Pancreas (tissue), 10 donors: ENCODE results near the gene CWC27. TPM values are rescaled to one million over a fixed set of nuclear protein-coding genes. Genes with fewer than 3 reads are reported as not detected.

Experiments
- ATAC-seq, 4 donors: fragments of 200-7000 bp; cut with Tn5 transposase; one replicate each; pipeline versions ENCODE4 v1.8.0 to v1.9.1; 2020; ENCODE audit warnings: mild to moderate bottlenecking in 4 of 4, moderate library complexity in 4 of 4
- DNase-seq, 6 donors: peaks; one replicate each; pipeline ENCODE4 v3.0.0-alpha.2; 2020
- FAIRE-seq: peaks from 2 replicates; lab custom pipeline; 2012; peaks lifted over from hg19 to GRCh38; lab: Jason Lieb, UNC
- H3K27ac ChIP-seq, 4 donors: fragments of 200-600 bp; sonication (generic); 1 replicate in 3 of 4; 2 replicates in 1 of 4; pipeline versions ENCODE4 v1.5.0 to v1.8.0; 2020
- H3K27me3 ChIP-seq, 4 donors: fragments of 200-600 bp; one replicate each; pipeline ENCODE4 v1.8.0; 2021
- H3K36me3 ChIP-seq, 3 donors: fragments of 200-600 bp; sonication (generic) in 1 of 3; one replicate each; pipeline versions ENCODE4 v1.5.0 to v1.8.0; 2020 to 2021
- H3K4me1 ChIP-seq, 3 donors: fragments of 200-600 bp; one replicate each; pipeline ENCODE4 v1.8.0; 2021
- H3K4me3 ChIP-seq, 4 donors: fragments of 200-600 bp; sonication (generic) in 2 of 4; one replicate each; pipeline versions ENCODE4 v1.5.0 to v1.8.0; 2020 to 2021
- H3K9me3 ChIP-seq, 4 donors: fragments of 200-600 bp; one replicate each; pipeline ENCODE4 v1.8.0; 2021
- WGBS, 2 donors: extraction: QIAGEN DNeasy Blood & Tissue Kit; methylation state at CpG; one replicate each; pipeline ENCODE4 v1.1.7; 2013; 5-methylcytosine and 5-hydroxymethylcytosine counted together
- intact Hi-C, 3 donors: fragments of 100-400 bp; cut with DNase I; formaldehyde crosslinking; loops; one replicate each; pipeline versions ENCODE4 v1.11.1 to v1.14.2; 2022
- polyA plus RNA-seq, 2 donors: library from polyadenylated mRNA; stranded (reverse); fragments of 200-250 nt; gene quantifications; one replicate each; pipeline ENCODE4 v1.2.3, GENCODE V29; 2013
- total RNA-seq, 6 donors: library from RNA; stranded (reverse); fragmentation: NEBNext Ultra II Directional in 4 of 6; extraction: Animal tissue kit (Norgen Biotek cat#: 25700) in 4 of 6; gene quantifications; one replicate each; pipeline versions ENCODE4 v1.2.1 to v1.2.4, GENCODE V29; 2021 to 2023
- TF ChIP-seq, protein P1 (sequence below), 4 donors: fragments of 200-600 bp; sonication (generic) in 3 of 4; IDR thresholded peaks; one replicate each; pipeline versions ENCODE4 v1.5.0 to v1.8.0; 2021; ENCODE audit warnings: antibody characterized with exemption in 4 of 4
- donor health status: healthy with polysubstance abuse.
- donor health status: DM: no; HTN: no; CAD: no; lungs with moderate emphysema.
- donor health status: DM: no; HTN: no; CAD: no.
- donor health status: control.
- donor health status: control.
- donor health status: Bipolar disorder and iron deficiency.
- donor health status: DM: yes; HTN: yes; CAD: no.
- donor health status: DM: no; HTN: no; CAD: no.
- donor health status: DM: no; HTN: no; CAD: no.
- donor health status: DM: yes; HTN: yes; CAD: no.

The CWC27 gene
- total and polyA plus RNA-seq, 8 donors = 3.7 to 13.3 (median 7.0) TPM

DNA sequence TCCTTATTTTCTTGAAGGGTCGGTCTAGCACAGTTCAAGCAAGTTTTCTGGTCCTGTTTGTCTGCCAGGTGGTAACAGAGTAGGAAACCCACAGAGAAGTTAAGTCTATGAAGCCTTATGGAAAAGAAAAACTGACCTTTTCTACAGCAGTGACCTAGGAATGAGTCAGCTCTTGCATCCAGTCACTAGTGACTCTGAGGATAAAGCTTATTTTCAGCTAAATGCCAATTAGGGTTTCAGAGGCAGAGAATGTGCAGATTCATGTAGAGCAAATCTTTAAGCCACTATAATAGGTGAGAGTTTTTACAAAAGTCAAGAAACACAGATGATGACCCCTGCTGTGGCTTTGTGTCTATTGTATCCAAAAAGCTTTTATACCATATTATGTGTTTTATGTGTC lies 100.7 kb downstream of the CWC27 start:
- no peak for ATAC-seq
- intact Hi-C loops = no loop called here
- H3K27me3 ChIP-seq = no peaks in the 10 kb centered on the region
- TF ChIP-seq, protein P1, sequence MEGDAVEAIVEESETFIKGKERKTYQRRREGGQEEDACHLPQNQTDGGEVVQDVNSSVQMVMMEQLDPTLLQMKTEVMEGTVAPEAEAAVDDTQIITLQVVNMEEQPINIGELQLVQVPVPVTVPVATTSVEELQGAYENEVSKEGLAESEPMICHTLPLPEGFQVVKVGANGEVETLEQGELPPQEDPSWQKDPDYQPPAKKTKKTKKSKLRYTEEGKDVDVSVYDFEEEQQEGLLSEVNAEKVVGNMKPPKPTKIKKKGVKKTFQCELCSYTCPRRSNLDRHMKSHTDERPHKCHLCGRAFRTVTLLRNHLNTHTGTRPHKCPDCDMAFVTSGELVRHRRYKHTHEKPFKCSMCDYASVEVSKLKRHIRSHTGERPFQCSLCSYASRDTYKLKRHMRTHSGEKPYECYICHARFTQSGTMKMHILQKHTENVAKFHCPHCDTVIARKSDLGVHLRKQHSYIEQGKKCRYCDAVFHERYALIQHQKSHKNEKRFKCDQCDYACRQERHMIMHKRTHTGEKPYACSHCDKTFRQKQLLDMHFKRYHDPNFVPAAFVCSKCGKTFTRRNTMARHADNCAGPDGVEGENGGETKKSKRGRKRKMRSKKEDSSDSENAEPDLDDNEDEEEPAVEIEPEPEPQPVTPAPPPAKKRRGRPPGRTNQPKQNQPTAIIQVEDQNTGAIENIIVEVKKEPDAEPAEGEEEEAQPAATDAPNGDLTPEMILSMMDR (IDR thresholded peaks at IDR 0.05) = no peak
- H3K36me3 ChIP-seq = no peaks in the 10 kb centered on the region
- 87 to 89% methylated on average over 1 of the region's 1 CpG for WGBS, 2 donors
- no peaks in the 10 kb centered on the region for H3K9me3 ChIP-seq
- H3K27ac ChIP-seq = no peak overlapping the region
- DNase-seq = no peak
- no peak for FAIRE-seq
- no peaks in the 10 kb centered on the region for H3K4me1 ChIP-seq
- no peak overlapping the region for H3K4me3 ChIP-seq

DNA sequence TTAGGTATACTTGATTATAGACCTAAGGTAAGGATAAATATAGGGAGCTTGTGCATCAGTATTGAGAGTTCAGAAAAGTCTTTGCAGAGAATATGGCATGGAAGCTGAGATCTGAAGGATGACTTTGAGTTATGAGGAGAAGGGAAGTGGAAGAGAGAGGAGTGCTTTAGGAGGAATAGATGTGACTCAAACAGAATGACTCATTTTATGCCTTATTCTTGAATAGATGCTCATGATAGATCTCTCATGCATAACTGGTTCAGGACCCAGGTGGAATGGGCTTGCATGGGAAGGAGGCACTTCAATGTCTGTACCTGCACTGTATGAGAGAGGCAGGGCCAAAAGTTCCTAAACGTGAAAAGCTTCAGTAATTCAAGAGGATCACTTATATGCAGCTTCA lies 103.3 kb downstream of the CWC27 start:
- no peaks in the 10 kb centered on the region for H3K9me3 ChIP-seq
- no peaks in the 10 kb centered on the region for H3K4me1 ChIP-seq
- H3K27me3 ChIP-seq = no peaks in the 10 kb centered on the region
- no peak overlapping the region for H3K4me3 ChIP-seq
- FAIRE-seq (no peak), ATAC-seq (no peak), DNase-seq (no peak)
- 64 to 77% methylated on average over 1 of the region's 1 CpG for WGBS, 2 donors
- H3K36me3 ChIP-seq = no peaks in the 10 kb centered on the region
- intact Hi-C loops = no loop called here
- H3K27ac ChIP-seq = no peak overlapping the region
- TF ChIP-seq, protein P1 (IDR thresholded peaks at IDR 0.05) = no peak

DNA sequence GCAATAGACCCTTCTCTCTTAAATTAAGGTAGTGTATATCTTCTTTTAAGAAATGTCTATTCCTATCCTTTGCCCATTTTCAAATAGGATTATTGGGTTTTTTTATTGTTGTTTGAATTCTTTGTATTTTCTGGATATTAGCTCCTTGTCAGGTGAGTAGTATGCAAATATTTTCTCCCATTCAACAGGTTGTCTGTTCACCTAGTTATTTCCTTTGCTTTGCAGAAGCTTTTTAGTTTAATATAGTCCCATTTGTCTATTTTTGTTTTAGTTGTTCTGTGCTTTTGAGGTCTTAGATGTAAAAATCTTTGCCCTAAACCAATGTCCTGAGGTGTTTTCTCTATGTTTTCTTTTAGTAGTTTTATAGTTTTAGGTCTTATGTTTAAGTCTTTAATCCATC lies 104.7 kb downstream of the CWC27 start:
- DNase-seq (no peak), FAIRE-seq (no peak), ATAC-seq (no peak)
- H3K27ac ChIP-seq = no peak overlapping the region
- intact Hi-C loops = no loop called here
- no peaks in the 10 kb centered on the region for H3K27me3 ChIP-seq
- TF ChIP-seq, protein P1 (IDR thresholded peaks at IDR 0.05) = no peak
- no peaks in the 10 kb centered on the region for H3K36me3 ChIP-seq
- no peaks in the 10 kb centered on the region for H3K4me1 ChIP-seq
- H3K9me3 ChIP-seq = no peaks in the 10 kb centered on the region
- H3K4me3 ChIP-seq = no peak overlapping the region

DNA sequence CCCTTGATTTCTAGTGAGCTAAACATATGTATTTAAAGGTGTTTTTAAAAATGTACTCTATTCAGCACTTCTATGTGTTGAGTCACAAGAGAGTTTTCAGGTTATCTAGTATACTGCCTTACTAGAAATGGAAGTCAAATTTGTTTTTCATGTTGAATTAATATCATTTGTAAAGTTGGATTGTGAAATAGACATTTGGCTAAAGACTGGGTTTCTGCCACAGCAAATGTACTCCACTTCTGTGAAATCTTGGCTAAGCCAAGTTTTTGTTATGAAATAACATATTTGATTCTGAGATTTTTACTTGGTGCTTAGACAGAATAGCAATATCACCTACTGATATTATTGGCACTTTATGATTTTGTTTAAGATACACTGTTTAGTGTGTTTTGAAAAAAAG lies 106.0 kb downstream of the CWC27 start:
- Histone ChIP-seq H3K27ac (no peak overlapping the region), H3K4me1 (no peaks in the 10 kb centered on the region), H3K36me3 (no peaks in the 10 kb centered on the region), H3K4me3 (no peak overlapping the region), H3K9me3 (no peaks in the 10 kb centered on the region), H3K27me3 (no peaks in the 10 kb centered on the region)
- ATAC-seq (no peak), FAIRE-seq (no peak), DNase-seq (no peak)
- TF ChIP-seq, protein P1 (IDR thresholded peaks at IDR 0.05) = no peak
- intact Hi-C loops = no loop called here

DNA sequence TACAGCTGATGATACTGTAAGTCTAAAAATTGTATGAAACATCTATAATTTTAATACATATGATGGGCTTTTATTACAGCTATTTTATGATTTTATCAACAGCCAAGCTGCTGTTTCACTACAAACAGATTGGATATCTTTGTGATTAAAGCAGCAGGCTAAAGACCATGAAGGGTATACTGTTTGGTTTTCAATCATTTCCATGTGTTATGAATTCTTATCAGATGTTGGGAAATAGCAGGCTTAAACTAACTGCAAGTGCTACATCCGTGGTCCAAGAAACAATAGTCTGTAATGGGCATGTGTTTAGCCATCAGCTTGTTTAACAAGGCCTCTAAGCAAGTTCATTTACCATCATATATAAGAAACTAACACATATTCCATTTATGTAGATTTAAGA lies 107.5 kb downstream of the CWC27 start:
- no peak for DNase-seq
- H3K36me3 ChIP-seq = no peaks in the 10 kb centered on the region
- 27 to 37% methylated on average over 1 of the region's 1 CpG for WGBS, 2 donors
- no peak overlapping the region for H3K27ac ChIP-seq
- H3K4me1 ChIP-seq = no peaks in the 10 kb centered on the region
- intact Hi-C loops = no loop called here
- TF ChIP-seq, protein P1 (IDR thresholded peaks at IDR 0.05) = no peak
- no peak for ATAC-seq
- H3K9me3 ChIP-seq = no peaks in the 10 kb centered on the region
- FAIRE-seq = no peak
- H3K4me3 ChIP-seq = no peak overlapping the region
- H3K27me3 ChIP-seq = no peaks in the 10 kb centered on the region
